ENCODE results near the gene HMGB4.

DNA sequence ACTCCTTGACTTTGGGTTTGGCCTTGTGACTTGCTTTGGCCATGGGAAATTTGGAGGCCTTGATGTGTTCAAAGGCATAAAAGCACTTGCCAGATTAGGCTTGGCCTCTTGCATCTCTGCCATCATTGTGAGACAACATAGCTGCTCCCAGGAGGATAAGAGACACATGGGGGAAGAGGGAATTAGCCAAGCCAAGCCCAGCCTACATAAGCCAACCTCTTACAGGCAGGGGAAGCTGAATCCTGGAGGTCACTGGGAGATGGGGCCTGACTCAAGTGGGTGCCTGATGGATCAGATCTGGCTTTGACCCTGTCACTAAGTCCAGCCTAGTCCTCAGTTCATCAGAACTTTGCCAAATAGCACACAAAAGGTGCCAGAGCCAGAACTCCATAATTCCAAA lies 37.6 kb upstream of the HMGB4 start:
- TF ChIP-seq, protein P1, sequence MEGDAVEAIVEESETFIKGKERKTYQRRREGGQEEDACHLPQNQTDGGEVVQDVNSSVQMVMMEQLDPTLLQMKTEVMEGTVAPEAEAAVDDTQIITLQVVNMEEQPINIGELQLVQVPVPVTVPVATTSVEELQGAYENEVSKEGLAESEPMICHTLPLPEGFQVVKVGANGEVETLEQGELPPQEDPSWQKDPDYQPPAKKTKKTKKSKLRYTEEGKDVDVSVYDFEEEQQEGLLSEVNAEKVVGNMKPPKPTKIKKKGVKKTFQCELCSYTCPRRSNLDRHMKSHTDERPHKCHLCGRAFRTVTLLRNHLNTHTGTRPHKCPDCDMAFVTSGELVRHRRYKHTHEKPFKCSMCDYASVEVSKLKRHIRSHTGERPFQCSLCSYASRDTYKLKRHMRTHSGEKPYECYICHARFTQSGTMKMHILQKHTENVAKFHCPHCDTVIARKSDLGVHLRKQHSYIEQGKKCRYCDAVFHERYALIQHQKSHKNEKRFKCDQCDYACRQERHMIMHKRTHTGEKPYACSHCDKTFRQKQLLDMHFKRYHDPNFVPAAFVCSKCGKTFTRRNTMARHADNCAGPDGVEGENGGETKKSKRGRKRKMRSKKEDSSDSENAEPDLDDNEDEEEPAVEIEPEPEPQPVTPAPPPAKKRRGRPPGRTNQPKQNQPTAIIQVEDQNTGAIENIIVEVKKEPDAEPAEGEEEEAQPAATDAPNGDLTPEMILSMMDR (conservative IDR thresholded peaks at IDR 0.05) = no peak
- TF ChIP-seq ZFX (IDR thresholded peaks at IDR 0.05) = no peak
